ENCODE results near the gene MARCHF4. TPM values are rescaled to one million over a fixed set of nuclear protein-coding genes. Genes with fewer than 3 reads are reported as not detected.

Gene MARCHF4
- total and polyA plus RNA-seq, 9 of the 15 experiments (the other 6 are each of a cell fraction or from before 2014, with no cell fraction given), result 0.05 TPM; not detected in 8

GRCh38 chr2:216392945-216393840 is 20.9 kb upstream of the MARCHF4 start (continued):
- no peak for TF ChIP-seq NR2C2 (CRISPR knock-in tag; IDR thresholded peaks at IDR 0.05)
- TF ChIP-seq NR2C2 (tag; IDR thresholded peaks at IDR 0.05), result peak; percentile 34; the same call in 1 of the 2 replicates
- peak; percentile 58; the same call in 1 of the 2 replicates for TF ChIP-seq CTBP1 (IDR thresholded peaks at IDR 0.05; ENCODE audit: borderline replicate concordance)
- TF ChIP-seq TFAM (CRISPR knock-in tag; conservative IDR thresholded peaks at IDR 0.05), result no peak
- no peak for TF ChIP-seq HNRNPK (IDR thresholded peaks at IDR 0.05; ENCODE audit: low read depth, low read length, poor library complexity, severe bottlenecking)
- TF ChIP-seq CBFA2T3 (IDR thresholded peaks at IDR 0.05), result peak; percentile 58
- TF ChIP-seq PRDM10 (IDR thresholded peaks at IDR 0.05; ENCODE audit: partially characterized antibody), result peak; percentile 94
- TF ChIP-seq MAZ (CRISPR knock-in tag; conservative IDR thresholded peaks at IDR 0.05 in 1 of 2, IDR thresholded peaks at IDR 0.05 in 1 of 2), result 0 out of 4 replicates have a peak, but pooled peaks of 1 of the 2 experiments have one; percentile 25
- no peak for TF ChIP-seq CXXC5 (CRISPR knock-in tag; IDR thresholded peaks at IDR 0.05)
- TF ChIP-seq ESRRB (CRISPR knock-in tag; IDR thresholded peaks at IDR 0.05; ENCODE audit: borderline replicate concordance), result no peak
- TF ChIP-seq MYBL2 (IDR thresholded peaks at IDR 0.05; ENCODE audit: low read depth), result no peak
- no peak for TF ChIP-seq MYBL2 (CRISPR knock-in tag; IDR thresholded peaks at IDR 0.05; ENCODE audit: borderline replicate concordance)
- peak; percentile 42; the same call in 1 of the 2 replicates for TF ChIP-seq SMARCA4 (IDR thresholded peaks at IDR 0.05)
- peak; percentile 72 for TF ChIP-seq PBX2 (CRISPR knock-in tag; IDR thresholded peaks at IDR 0.05; ENCODE audit: low read depth)
- peak; percentile 87 for TF ChIP-seq PBX2 (tag; conservative IDR thresholded peaks at IDR 0.05; ENCODE audit: low read depth)
- no peak for TF ChIP-seq POLR3A (IDR thresholded peaks at IDR 0.05; ENCODE audit: borderline replicate concordance, extremely low read depth, insufficient read depth, insufficient read length)
- no peak for TF ChIP-seq ZNF449 (CRISPR knock-in tag; IDR thresholded peaks at IDR 0.05)
- TF ChIP-seq POLR2H (tag; IDR thresholded peaks at IDR 0.05; ENCODE audit: low read depth), result no peak
- peak; percentile 71 for TF ChIP-seq TCF3 (CRISPR knock-in tag; IDR thresholded peaks at IDR 0.05)

Data from K562 (cell line).